ENCODE data around the gene SLIT3.
"Not testable (repeated sequence)": the region's sequence is repeated elsewhere in the genome, so short reads cannot be mapped to it uniquely, and the experiment has no call there.

SLIT3 gene

GRCh38 chr5:169146158-169146557 lies 154.8 kb downstream of the SLIT3 start:
- no peak overlapping the region for H3K9ac ChIP-seq (ENCODE audit: low read depth in 1 of 2, low read length in 2 of 2)
- no peak overlapping the region for H3K4me3 ChIP-seq (ENCODE audit: low read depth in 1 of 2, low read length in 2 of 2)
- no peaks in the 10 kb centered on the region for H3K4me1 ChIP-seq (ENCODE audit: control insufficient read depth in 1 of 2, insufficient read depth in 2 of 2, low read length in 2 of 2)
- no peak overlapping the region for H3K27ac ChIP-seq (ENCODE audit: low read depth, low read length)
- no peaks in the 10 kb centered on the region for H3K9me3 ChIP-seq (ENCODE audit: control insufficient read depth in 1 of 2, low read length in 2 of 2)
- no peaks in the 10 kb centered on the region for H3K27me3 ChIP-seq (ENCODE audit: control insufficient read depth in 1 of 2, insufficient read depth in 2 of 2, low read length in 2 of 2)
- no peaks in the 10 kb centered on the region for H3K36me3 ChIP-seq (ENCODE audit: control insufficient read depth in 1 of 2, insufficient read depth in 2 of 2, low read length in 2 of 2)

GRCh38 chr5:169142264-169142970 lies 158.5 kb downstream of the SLIT3 start:
- peaks cover 0 to 6% of the 10 kb centered on the region in 2 donors for H3K4me1 ChIP-seq (ENCODE audit: control insufficient read depth in 1 of 2, insufficient read depth in 2 of 2, low read length in 2 of 2)
- no peaks in the 10 kb centered on the region for H3K27me3 ChIP-seq (ENCODE audit: control insufficient read depth in 1 of 2, insufficient read depth in 2 of 2, low read length in 2 of 2)
- H3K9ac ChIP-seq (ENCODE audit: low read depth in 1 of 2, low read length in 2 of 2) = no peak overlapping the region
- H3K36me3 ChIP-seq (ENCODE audit: control insufficient read depth in 1 of 2, insufficient read depth in 2 of 2, low read length in 2 of 2) = no peaks in the 10 kb centered on the region
- no peak overlapping the region for H3K4me3 ChIP-seq (ENCODE audit: low read depth in 1 of 2, low read length in 2 of 2)
- no peak overlapping the region for H3K27ac ChIP-seq (ENCODE audit: low read depth, low read length)
- H3K9me3 ChIP-seq (ENCODE audit: control insufficient read depth in 1 of 2, low read length in 2 of 2) = no peaks in the 10 kb centered on the region

GRCh38 chr5:169140215-169140614 lies 160.7 kb downstream of the SLIT3 start:
- not testable (repeated sequence) for H3K36me3 ChIP-seq (ENCODE audit: control insufficient read depth in 1 of 2, insufficient read depth in 2 of 2, low read length in 2 of 2); H3K4me1 ChIP-seq (ENCODE audit: control insufficient read depth in 1 of 2, insufficient read depth in 2 of 2, low read length in 2 of 2); H3K4me3 ChIP-seq (ENCODE audit: low read depth in 1 of 2, low read length in 2 of 2); H3K27ac ChIP-seq (ENCODE audit: low read depth, low read length); H3K9ac ChIP-seq (ENCODE audit: low read depth in 1 of 2, low read length in 2 of 2); H3K27me3 ChIP-seq (ENCODE audit: control insufficient read depth in 1 of 2, insufficient read depth in 2 of 2, low read length in 2 of 2); H3K9me3 ChIP-seq (ENCODE audit: control insufficient read depth in 1 of 2, low read length in 2 of 2)

- peaks cover 0 to 6% of the 10 kb centered on the region in 2 donors for H3K4me1 ChIP-seq (ENCODE audit: control insufficient read depth in 1 of 2, insufficient read depth in 2 of 2, low read length in 2 of 2)
- no peak overlapping the region for H3K9ac ChIP-seq (ENCODE audit: low read depth in 1 of 2, low read length in 2 of 2)
- no peak overlapping the region for H3K27ac ChIP-seq (ENCODE audit: low read depth, low read length)
Observed at GRCh38 chr5:169139480-169140050, 161.4 kb downstream of the SLIT3 start.

GRCh38 chr5:169133531-169133930 lies 167.4 kb downstream of the SLIT3 start:
- Histone ChIP-seq H3K27me3 (ENCODE audit: control insufficient read depth in 1 of 2, insufficient read depth in 2 of 2, low read length in 2 of 2) (no peaks in the 10 kb centered on the region), H3K27ac (ENCODE audit: low read depth, low read length) (no peak overlapping the region), H3K9ac (ENCODE audit: low read depth in 1 of 2, low read length in 2 of 2) (no peak overlapping the region), H3K4me3 (ENCODE audit: low read depth in 1 of 2, low read length in 2 of 2) (no peak overlapping the region), H3K9me3 (ENCODE audit: control insufficient read depth in 1 of 2, low read length in 2 of 2) (no peaks in the 10 kb centered on the region), H3K4me1 (ENCODE audit: control insufficient read depth in 1 of 2, insufficient read depth in 2 of 2, low read length in 2 of 2) (no peaks in the 10 kb centered on the region), H3K36me3 (ENCODE audit: control insufficient read depth in 1 of 2, insufficient read depth in 2 of 2, low read length in 2 of 2) (no peaks in the 10 kb centered on the region)

More at GRCh38 chr5:169139480-169140050, 161.4 kb downstream of the SLIT3 start:
- Histone ChIP-seq H3K4me3 (ENCODE audit: low read depth in 1 of 2, low read length in 2 of 2) (no peak overlapping the region), H3K27me3 (ENCODE audit: control insufficient read depth in 1 of 2, insufficient read depth in 2 of 2, low read length in 2 of 2) (no peaks in the 10 kb centered on the region), H3K9me3 (ENCODE audit: control insufficient read depth in 1 of 2, low read length in 2 of 2) (no peaks in the 10 kb centered on the region), H3K36me3 (ENCODE audit: control insufficient read depth in 1 of 2, insufficient read depth in 2 of 2, low read length in 2 of 2) (no peaks in the 10 kb centered on the region)

- Histone ChIP-seq H3K9me3 (ENCODE audit: control insufficient read depth in 1 of 2, low read length in 2 of 2) (no peaks in the 10 kb centered on the region), H3K36me3 (ENCODE audit: control insufficient read depth in 1 of 2, insufficient read depth in 2 of 2, low read length in 2 of 2) (no peaks in the 10 kb centered on the region), H3K4me3 (ENCODE audit: low read depth in 1 of 2, low read length in 2 of 2) (no peak overlapping the region), H3K27me3 (ENCODE audit: control insufficient read depth in 1 of 2, insufficient read depth in 2 of 2, low read length in 2 of 2) (no peaks in the 10 kb centered on the region), H3K4me1 (ENCODE audit: control insufficient read depth in 1 of 2, insufficient read depth in 2 of 2, low read length in 2 of 2) (no peaks in the 10 kb centered on the region), H3K27ac (ENCODE audit: low read depth, low read length) (no peak overlapping the region), H3K9ac (ENCODE audit: low read depth in 1 of 2, low read length in 2 of 2) (no peak overlapping the region)
Observed at GRCh38 chr5:169132302-169132660, 168.7 kb downstream of the SLIT3 start.

- Histone ChIP-seq H3K27ac (ENCODE audit: low read depth, low read length) (no peak overlapping the region), H3K9me3 (ENCODE audit: control insufficient read depth in 1 of 2, low read length in 2 of 2) (no peaks in the 10 kb centered on the region), H3K4me1 (ENCODE audit: control insufficient read depth in 1 of 2, insufficient read depth in 2 of 2, low read length in 2 of 2) (no peaks in the 10 kb centered on the region), H3K36me3 (ENCODE audit: control insufficient read depth in 1 of 2, insufficient read depth in 2 of 2, low read length in 2 of 2) (no peaks in the 10 kb centered on the region), H3K27me3 (ENCODE audit: control insufficient read depth in 1 of 2, insufficient read depth in 2 of 2, low read length in 2 of 2) (no peaks in the 10 kb centered on the region), H3K9ac (ENCODE audit: low read depth in 1 of 2, low read length in 2 of 2) (no peak overlapping the region), H3K4me3 (ENCODE audit: low read depth in 1 of 2, low read length in 2 of 2) (no peak overlapping the region)
Observed at GRCh38 chr5:169131616-169132301, 169.2 kb downstream of the SLIT3 start.

- Histone ChIP-seq H3K27me3 (ENCODE audit: control insufficient read depth in 1 of 2, insufficient read depth in 2 of 2, low read length in 2 of 2) (no peaks in the 10 kb centered on the region), H3K27ac (ENCODE audit: low read depth, low read length) (no peak overlapping the region), H3K36me3 (ENCODE audit: control insufficient read depth in 1 of 2, insufficient read depth in 2 of 2, low read length in 2 of 2) (no peaks in the 10 kb centered on the region), H3K9ac (ENCODE audit: low read depth in 1 of 2, low read length in 2 of 2) (no peak overlapping the region), H3K9me3 (ENCODE audit: control insufficient read depth in 1 of 2, low read length in 2 of 2) (no peaks in the 10 kb centered on the region), H3K4me1 (ENCODE audit: control insufficient read depth in 1 of 2, insufficient read depth in 2 of 2, low read length in 2 of 2) (no peaks in the 10 kb centered on the region), H3K4me3 (ENCODE audit: low read depth in 1 of 2, low read length in 2 of 2) (no peak overlapping the region)
Observed at GRCh38 chr5:169128679-169129078, 172.3 kb downstream of the SLIT3 start.

- H3K4me1 ChIP-seq (ENCODE audit: control insufficient read depth in 1 of 2, insufficient read depth in 2 of 2, low read length in 2 of 2) = no peaks in the 10 kb centered on the region
- H3K27me3 ChIP-seq (ENCODE audit: control insufficient read depth in 1 of 2, insufficient read depth in 2 of 2, low read length in 2 of 2) = no peaks in the 10 kb centered on the region
- no peak overlapping the region for H3K4me3 ChIP-seq (ENCODE audit: low read depth in 1 of 2, low read length in 2 of 2)
- no peak overlapping the region for H3K9ac ChIP-seq (ENCODE audit: low read depth in 1 of 2, low read length in 2 of 2)
- no peaks in the 10 kb centered on the region for H3K36me3 ChIP-seq (ENCODE audit: control insufficient read depth in 1 of 2, insufficient read depth in 2 of 2, low read length in 2 of 2)
- no peak overlapping the region for H3K27ac ChIP-seq (ENCODE audit: low read depth, low read length)
- H3K9me3 ChIP-seq (ENCODE audit: control insufficient read depth in 1 of 2, low read length in 2 of 2) = no peaks in the 10 kb centered on the region
Observed at GRCh38 chr5:169127431-169127830, 173.5 kb downstream of the SLIT3 start.

- H3K9me3 ChIP-seq (ENCODE audit: control insufficient read depth in 1 of 2, low read length in 2 of 2) = no peaks in the 10 kb centered on the region
- H3K4me3 ChIP-seq (ENCODE audit: low read depth in 1 of 2, low read length in 2 of 2) = no peak overlapping the region
- H3K36me3 ChIP-seq (ENCODE audit: control insufficient read depth in 1 of 2, insufficient read depth in 2 of 2, low read length in 2 of 2) = no peaks in the 10 kb centered on the region
- no peak overlapping the region for H3K9ac ChIP-seq (ENCODE audit: low read depth in 1 of 2, low read length in 2 of 2)
- no peak overlapping the region for H3K27ac ChIP-seq (ENCODE audit: low read depth, low read length)
- no peaks in the 10 kb centered on the region for H3K4me1 ChIP-seq (ENCODE audit: control insufficient read depth in 1 of 2, insufficient read depth in 2 of 2, low read length in 2 of 2)
- no peaks in the 10 kb centered on the region for H3K27me3 ChIP-seq (ENCODE audit: control insufficient read depth in 1 of 2, insufficient read depth in 2 of 2, low read length in 2 of 2)
Observed at GRCh38 chr5:169126481-169127021, 174.4 kb downstream of the SLIT3 start.
